ENCODE results near the gene SLC30A1.
"Not testable (repeated sequence)": the region's sequence is repeated elsewhere in the genome, so short reads cannot be mapped to it uniquely, and the experiment has no call there.

Gene SLC30A1

DNA sequence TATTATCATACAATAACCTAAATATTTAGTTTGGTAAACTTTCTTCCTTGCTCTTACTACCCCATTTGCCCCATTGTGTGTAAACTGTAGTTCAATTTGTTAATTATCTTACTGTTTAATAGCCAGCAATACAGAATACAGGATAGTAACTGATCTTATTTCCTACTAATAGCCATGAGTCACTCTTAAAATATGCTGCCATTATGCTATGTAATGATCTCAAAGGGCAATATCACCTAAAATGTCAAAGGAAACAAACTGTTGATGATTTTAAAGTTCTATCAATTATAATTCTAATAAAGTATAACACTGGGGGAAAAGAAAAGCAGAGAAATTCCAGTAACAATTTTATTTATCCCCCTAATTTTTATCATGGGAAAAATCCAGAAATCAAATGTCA, 4.3 kb downstream of the SLC30A1 start:
- no peak for DNase-seq
- Histone ChIP-seq H3K27me3 (no peaks in the 10 kb centered on the region), H3K9me3 (no peaks in the 10 kb centered on the region), H3K4me1 (peaks cover 0 to 42% (median 22%) of the 10 kb centered on the region in 4 donors), H3K36me3 (peaks cover 6 to 13% (median 8%) of the 10 kb centered on the region in 3 donors), H3K27ac (no peak overlapping the region), H3K4me3 (no peak overlapping the region)
- intact Hi-C loops (cut with DNase I; ENCODE audit: low total_unique reads): loop anchor here (5.0 kb wide), 1 partner anchor 38 kb away; no protein-coding TSS in a partner anchor
- TF ChIP-seq, protein P1, sequence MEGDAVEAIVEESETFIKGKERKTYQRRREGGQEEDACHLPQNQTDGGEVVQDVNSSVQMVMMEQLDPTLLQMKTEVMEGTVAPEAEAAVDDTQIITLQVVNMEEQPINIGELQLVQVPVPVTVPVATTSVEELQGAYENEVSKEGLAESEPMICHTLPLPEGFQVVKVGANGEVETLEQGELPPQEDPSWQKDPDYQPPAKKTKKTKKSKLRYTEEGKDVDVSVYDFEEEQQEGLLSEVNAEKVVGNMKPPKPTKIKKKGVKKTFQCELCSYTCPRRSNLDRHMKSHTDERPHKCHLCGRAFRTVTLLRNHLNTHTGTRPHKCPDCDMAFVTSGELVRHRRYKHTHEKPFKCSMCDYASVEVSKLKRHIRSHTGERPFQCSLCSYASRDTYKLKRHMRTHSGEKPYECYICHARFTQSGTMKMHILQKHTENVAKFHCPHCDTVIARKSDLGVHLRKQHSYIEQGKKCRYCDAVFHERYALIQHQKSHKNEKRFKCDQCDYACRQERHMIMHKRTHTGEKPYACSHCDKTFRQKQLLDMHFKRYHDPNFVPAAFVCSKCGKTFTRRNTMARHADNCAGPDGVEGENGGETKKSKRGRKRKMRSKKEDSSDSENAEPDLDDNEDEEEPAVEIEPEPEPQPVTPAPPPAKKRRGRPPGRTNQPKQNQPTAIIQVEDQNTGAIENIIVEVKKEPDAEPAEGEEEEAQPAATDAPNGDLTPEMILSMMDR (IDR thresholded peaks at IDR 0.05): no peak

DNA sequence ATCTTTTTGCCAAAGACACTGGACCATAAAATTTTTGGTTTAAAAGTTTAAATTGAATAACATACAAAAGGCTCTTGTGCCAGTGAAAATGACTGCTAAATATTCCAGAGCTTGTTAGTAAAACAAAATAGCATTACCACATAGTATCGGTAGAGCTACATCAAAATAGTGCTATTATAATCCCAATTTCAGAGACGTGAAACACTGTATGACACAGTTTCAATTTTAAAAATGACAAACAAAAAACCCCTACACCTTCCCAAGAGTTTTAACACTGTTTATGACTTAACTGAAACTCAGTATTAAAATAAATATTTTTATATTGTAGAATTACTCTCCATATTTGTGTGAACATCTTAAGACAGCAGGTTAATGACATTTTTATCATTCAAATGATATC, 7.0 kb downstream of the SLC30A1 start:
- Histone ChIP-seq H3K4me3 (no peak overlapping the region), H3K27ac (no peak overlapping the region)
- intact Hi-C loops (cut with DNase I; ENCODE audit: low total_unique reads): no loop called here

DNA sequence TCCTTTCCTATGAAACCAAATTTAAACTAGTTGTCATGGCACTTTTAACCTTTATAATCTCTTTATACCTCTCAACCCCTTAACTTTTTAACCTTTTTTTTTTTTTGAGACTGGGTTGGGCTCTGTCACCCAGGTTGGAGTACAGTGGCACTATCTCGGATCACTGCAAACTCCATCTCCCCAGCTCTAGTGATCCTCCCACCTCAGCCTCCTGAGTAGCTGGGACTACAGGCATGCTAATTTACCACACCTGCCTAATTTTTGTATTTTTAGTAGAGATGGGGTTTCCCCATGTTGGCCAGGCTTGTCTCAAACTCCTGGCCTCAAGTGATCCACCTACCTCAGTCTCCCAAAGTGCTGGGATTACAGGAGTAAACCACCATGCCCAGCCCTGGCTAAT, 8.6 kb downstream of the SLC30A1 start:
- H3K36me3 ChIP-seq; intact Hi-C loops (cut with DNase I; ENCODE audit: low total_unique reads); H3K27ac ChIP-seq; H3K27me3 ChIP-seq; DNase-seq; H3K9me3 ChIP-seq; H3K4me3 ChIP-seq: not testable (repeated sequence)
- H3K4me1 ChIP-seq: peaks cover 0 to 22% (median 14%) of the 10 kb centered on the region in 4 donors

More for the DNA sequence above, 7.0 kb downstream of the SLC30A1 start:
- no peaks in the 10 kb centered on the region for H3K27me3 ChIP-seq
- H3K36me3 ChIP-seq: peaks cover 6 to 13% (median 8%) of the 10 kb centered on the region in 3 donors
- no peak for DNase-seq
- H3K9me3 ChIP-seq: no peaks in the 10 kb centered on the region
- H3K4me1 ChIP-seq: peaks cover 0 to 38% (median 21%) of the 10 kb centered on the region in 4 donors
- TF ChIP-seq, protein P1 (IDR thresholded peaks at IDR 0.05): no peak

DNA sequence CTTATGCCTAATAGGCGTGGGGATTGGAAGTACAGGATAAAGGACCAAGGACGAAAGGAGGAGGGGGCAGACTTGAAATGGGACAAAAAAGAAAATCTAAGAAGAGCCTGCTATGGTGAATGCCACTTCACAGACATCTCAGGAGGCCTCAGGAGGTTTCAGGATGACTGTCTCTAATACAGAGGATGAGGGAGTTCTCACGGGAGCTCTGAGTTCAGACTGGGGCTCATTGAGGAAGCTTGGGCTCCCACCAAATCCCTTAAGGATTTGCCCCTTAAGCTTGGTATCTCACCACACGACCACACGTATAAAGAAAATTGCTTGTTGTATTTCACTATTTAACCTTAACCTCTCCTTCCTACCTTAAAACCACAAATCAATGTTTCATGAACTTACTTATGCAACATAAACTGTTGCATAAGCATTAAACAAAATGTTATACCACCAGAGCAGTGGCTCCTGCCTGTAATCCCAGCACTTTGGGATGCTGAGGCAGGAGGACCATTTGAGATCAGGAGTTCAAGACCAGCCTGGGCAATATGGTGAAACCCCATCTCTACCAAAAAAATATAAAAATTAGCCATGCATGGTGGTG, 12.4 kb downstream of the SLC30A1 start:
- Histone ChIP-seq H3K36me3 (no peaks in the 10 kb centered on the region), H3K9me3 (no peaks in the 10 kb centered on the region), H3K4me1 (no peaks in the 10 kb centered on the region), H3K27me3 (no peaks in the 10 kb centered on the region), H3K27ac (no peak overlapping the region), H3K4me3 (no peak overlapping the region)
- TF ChIP-seq, protein P1 (IDR thresholded peaks at IDR 0.05): no peak
- DNase-seq: no peak
- intact Hi-C loops (cut with DNase I; ENCODE audit: low total_unique reads): no loop called here

DNA sequence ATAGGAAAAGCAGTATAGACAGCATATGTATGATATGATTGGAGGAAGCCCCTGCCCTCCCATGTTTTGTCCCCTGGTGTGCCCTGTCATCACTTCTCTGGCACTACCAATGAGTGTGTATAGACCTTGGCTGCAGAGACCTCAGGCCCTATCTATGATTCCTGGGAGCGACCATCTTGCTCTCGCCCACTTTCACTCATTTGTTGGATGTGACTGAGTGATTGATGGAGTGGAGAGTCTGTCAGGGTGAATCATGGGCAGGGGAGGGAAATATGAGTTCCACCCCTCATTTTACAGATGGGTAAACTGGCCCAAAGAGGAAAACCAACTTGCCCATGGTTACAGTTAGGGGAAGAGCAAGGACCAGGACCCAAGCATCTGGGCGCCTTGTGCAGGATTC, 14.9 kb downstream of the SLC30A1 start:
- TF ChIP-seq, protein P1 (IDR thresholded peaks at IDR 0.05): no peak
- DNase-seq: no peak
- no peaks in the 10 kb centered on the region for H3K36me3 ChIP-seq

DNA sequence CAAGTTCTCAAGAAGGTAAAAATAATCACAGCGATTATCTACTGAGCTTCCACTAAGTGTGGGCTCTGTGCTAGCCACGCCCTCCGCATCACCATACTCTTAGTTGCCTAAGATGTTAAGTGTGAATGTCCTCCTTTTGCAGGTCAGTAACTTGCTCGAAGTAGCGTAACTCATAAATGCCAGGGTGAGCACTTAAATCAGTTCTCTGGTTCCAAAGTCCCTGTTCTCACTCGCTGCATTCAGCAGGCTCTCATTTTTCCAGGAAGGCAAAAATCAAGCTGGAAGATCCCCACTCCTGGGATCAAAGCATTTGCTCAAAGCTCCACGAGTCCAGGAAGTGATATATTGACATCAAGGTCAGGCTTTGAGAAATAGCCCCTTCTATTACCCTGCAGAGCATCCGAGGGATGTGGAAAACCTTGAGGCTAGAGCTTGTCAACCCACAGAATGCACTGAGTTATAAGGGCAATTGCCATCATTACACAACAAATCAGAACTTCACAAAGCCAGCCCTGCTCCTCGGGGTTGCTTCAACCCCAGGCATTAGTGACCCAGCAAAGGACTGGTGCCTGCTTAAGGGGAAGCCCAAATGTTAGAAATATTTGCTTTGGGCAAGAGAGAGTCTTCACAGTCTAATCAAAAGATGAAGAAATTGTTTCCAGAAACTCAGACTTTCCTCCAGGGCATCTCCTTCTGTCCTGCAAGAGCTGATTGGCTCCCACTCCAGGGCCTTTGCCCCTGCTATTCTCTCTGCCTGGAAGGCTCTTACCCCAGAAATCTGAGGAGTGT, 19.5 kb downstream of the SLC30A1 start:
- no peak for DNase-seq
- no peak overlapping the region for H3K27ac ChIP-seq
- intact Hi-C loops (cut with DNase I; ENCODE audit: low total_unique reads): no loop called here
- H3K4me3 ChIP-seq: no peak overlapping the region
- H3K36me3 ChIP-seq: no peaks in the 10 kb centered on the region
- H3K27me3 ChIP-seq: no peaks in the 10 kb centered on the region
- TF ChIP-seq, protein P1 (IDR thresholded peaks at IDR 0.05): no peak
- no peaks in the 10 kb centered on the region for H3K9me3 ChIP-seq
- H3K4me1 ChIP-seq: no peaks in the 10 kb centered on the region

More for the DNA sequence above, 14.9 kb downstream of the SLC30A1 start:
- H3K27ac ChIP-seq: no peak overlapping the region
- H3K9me3 ChIP-seq: no peaks in the 10 kb centered on the region
- H3K27me3 ChIP-seq: no peaks in the 10 kb centered on the region
- no peaks in the 10 kb centered on the region for H3K4me1 ChIP-seq
- H3K4me3 ChIP-seq: no peak overlapping the region
- intact Hi-C loops (cut with DNase I; ENCODE audit: low total_unique reads): no loop called here
